HepG2 (cell line): ENCODE data around the gene TASP1. TPM values are rescaled to one million over a fixed set of nuclear protein-coding genes. Genes with fewer than 3 reads are reported as not detected.
"Not testable (repeated sequence)": the region's sequence is repeated elsewhere in the genome, so short reads cannot be mapped to it uniquely, and the experiment has no call there.

Source experiments
- ATAC-seq: fragments of 200-7000 bp; cut with Tn5 transposase; 3 replicates; pipeline ENCODE4 v1.9.1; 2020; ENCODE audit warnings: mild to moderate bottlenecking, moderate library complexity
- BruUV-seq: library from RNA; stranded (reverse); fragments of 400-500 nt; replicated peaks from 2 replicates; lab custom pipeline; 2021; lab: Mats Ljungman, UMichigan
- CTCF ChIA-PET: fragments of 300-600 bp; formaldehyde crosslinking; extraction: SDS; loops from one replicate; lab custom pipeline; 2021; ENCODE audit warnings: low total read pairs, inconsistent platforms, low intra/inter-chr PET ratio; lab: Yijun Ruan, JAX
- POLR2A ChIA-PET: fragments of 350-600 bp; sonication (Branson Sonifier 250); formaldehyde crosslinking; loops from one replicate; lab custom pipeline; 2020; ENCODE audit warnings: antibody characterized with exemption, inconsistent platforms; lab: Yijun Ruan, JAX
- DNase-seq: peaks from one replicate; pipeline ENCODE4 v3.0.0-alpha.2; 2015; ENCODE audit warnings: low spot score
- FAIRE-seq: peaks from 3 replicates; lab custom pipeline; 2011; peaks lifted over from hg19 to GRCh38; lab: Jason Lieb, UNC
- H2AFZ ChIP-seq: one replicate; pipeline ENCODE4 v1.6.1; 2011; ENCODE audit warnings: low read length, inconsistent platforms
- H3K27ac ChIP-seq: fragments of 300-600 bp; 3 replicates; pipeline ENCODE4 v1.8.0; 2011; ENCODE audit warnings: mixed run types, mild to moderate bottlenecking, mixed read lengths, low read length, inconsistent platforms; ENCODE audit not compliant: insufficient read depth; ENCODE audit errors: extremely low read length
- H3K27me3 ChIP-seq, 2 experiments: fragments of 200-600 bp in 1 of 2; 2 replicates in 1 of 2; 3 replicates in 1 of 2; pipeline versions ENCODE4 v1.6.0 to v1.8.0; 2011; ENCODE audit warnings: low read length in 2 of 2, mild to moderate bottlenecking in 2 of 2, moderate library complexity in 2 of 2, inconsistent platforms in 1 of 2; ENCODE audit not compliant: insufficient read depth in 2 of 2, control insufficient read depth in 1 of 2
- H3K36me3 ChIP-seq, 2 experiments: fragments of 200-600 bp in 1 of 2; replicated peaks in 1 of 2; 2 replicates in 1 of 2; 3 replicates in 1 of 2; pipeline versions ENCODE4 v1.5.1 to v1.8.0; 2011; ENCODE audit warnings: low read length in 2 of 2, inconsistent platforms in 1 of 2; ENCODE audit not compliant: insufficient read depth in 2 of 2, control insufficient read depth in 1 of 2
- H3K4me1 ChIP-seq: 2 replicates; pipeline ENCODE4 v1.5.1; 2012; ENCODE audit warnings: low read length, inconsistent platforms; ENCODE audit not compliant: insufficient read depth
- H3K4me2 ChIP-seq: 2 replicates; pipeline ENCODE4 v1.6.0; 2011; ENCODE audit warnings: low read depth, low read length, inconsistent platforms
- H3K4me3 ChIP-seq, 3 experiments: fragments of 200-600 bp in 1 of 3; sonication (generic), shearing (Covaris generic) in 1 of 3; replicated peaks in 1 of 3; 2 replicates each; pipeline ENCODE4 v1.5.1; 2011 to 2016; ENCODE audit warnings: low read length in 3 of 3, inconsistent platforms in 2 of 3, low read depth in 2 of 3, mild to moderate bottlenecking in 2 of 3, control low read depth in 1 of 3, mixed read lengths in 1 of 3; ENCODE audit not compliant: insufficient read depth in 1 of 3
- H3K79me2 ChIP-seq: one replicate; pipeline ENCODE4 v1.6.1; 2011; ENCODE audit warnings: low read length, inconsistent platforms; ENCODE audit not compliant: insufficient read depth
- H3K9ac ChIP-seq: 2 replicates; pipeline ENCODE4 v1.6.0; 2011; ENCODE audit warnings: mild to moderate bottlenecking, low read depth, low read length, inconsistent platforms; ENCODE audit not compliant: insufficient read depth
- H3K9me3 ChIP-seq: 2 replicates; pipeline ENCODE4 v1.5.1; 2012; ENCODE audit warnings: mild to moderate bottlenecking, low read length
- H4K20me1 ChIP-seq: 2 replicates; pipeline ENCODE4 v1.6.0; 2011; ENCODE audit warnings: inconsistent platforms, mild to moderate bottlenecking, low read length, moderate library complexity; ENCODE audit not compliant: insufficient read depth
- ISX ChIP-seq: sonication (generic); formaldehyde crosslinking; conservative IDR thresholded peaks from 2 replicates; pipeline ENCODE4 v1.5.0; 2020; ENCODE audit warnings: missing genetic modification reagents
- KDM3A ChIP-seq: IDR thresholded peaks from 2 replicates; pipeline ENCODE4 v1.6.1; 2018; ENCODE audit warnings: low read depth, missing compliant biosample characterization
- MATR3 ChIP-seq: sonication (generic); formaldehyde crosslinking; IDR thresholded peaks from 2 replicates; pipeline ENCODE4 v1.4.0; 2020; ENCODE audit warnings: missing genetic modification reagents
- NR2F2 ChIP-seq: IDR thresholded peaks from 2 replicates; pipeline ENCODE4 v1.6.1; 2012; ENCODE audit warnings: low read depth, inconsistent platforms, borderline replicate concordance
- SOX6 ChIP-seq, 2 experiments: fragments of 450-650 bp in 1 of 2; sonication (generic) in 1 of 2; formaldehyde crosslinking in 1 of 2; IDR thresholded peaks; 2 replicates each; pipeline versions ENCODE4 v1.4.0 to v1.6.1; 2017 to 2020; ENCODE audit warnings: antibody characterized with exemption in 1 of 2, mild to moderate bottlenecking in 1 of 2, missing genetic modification reagents in 1 of 2
- TAF15 ChIP-seq: fragments of 200-400 bp; formaldehyde crosslinking; IDR thresholded peaks from one replicate; pipeline ENCODE4 v1.6.1; 2018; ENCODE audit warnings: mild to moderate bottlenecking, low read depth, low read length; ENCODE audit not compliant: poor library complexity, severe bottlenecking
- WIZ ChIP-seq: sonication (generic); formaldehyde crosslinking; IDR thresholded peaks from 2 replicates; pipeline ENCODE4 v1.5.1; 2020; ENCODE audit warnings: mild to moderate bottlenecking, missing genetic modification reagents
- ZFAT ChIP-seq: sonication (generic); formaldehyde crosslinking; conservative IDR thresholded peaks from 2 replicates; pipeline ENCODE4 v1.8.1; 2023; ENCODE audit warnings: missing genetic modification reagents, inconsistent platforms
- ZFP36L2 ChIP-seq: sonication (generic); formaldehyde crosslinking; IDR thresholded peaks from 2 replicates; pipeline ENCODE4 v1.4.0; 2020; ENCODE audit warnings: missing genetic modification reagents
- ZNF253 ChIP-seq: sonication (generic); formaldehyde crosslinking; IDR thresholded peaks from 2 replicates; pipeline ENCODE4 v1.8.0; 2022; ENCODE audit warnings: mild to moderate bottlenecking, missing genetic modification reagents, borderline replicate concordance
- ZNF331 ChIP-seq: sonication (generic); formaldehyde crosslinking; IDR thresholded peaks from 2 replicates; pipeline ENCODE4 v1.4.0; 2020; ENCODE audit warnings: missing genetic modification reagents
- ZNF891 ChIP-seq: sonication (generic); formaldehyde crosslinking; IDR thresholded peaks from 2 replicates; pipeline ENCODE4 v1.5.0; 2020; ENCODE audit warnings: mild to moderate bottlenecking, missing genetic modification reagents
- WGBS: methylation state at CpG from one replicate; pipeline ENCODE4 v1.1.6; 2017; ENCODE audit warnings: low lambda C conversion rate; 5-methylcytosine and 5-hydroxymethylcytosine counted together
- in situ Hi-C: cut with HindIII; loops from 2 replicates; pipeline ENCODE4 v1.10.0; 2017; ENCODE audit warnings: low pct_unique_long_range_greater_than_20kb; ENCODE audit not compliant: extremely low pct_ligation_motif_present
- intact Hi-C: fragments of 100-400 bp; cut with micrococcal nuclease; formaldehyde crosslinking; loops from one replicate; pipeline ENCODE4 v1.10.0; 2022; ENCODE audit not compliant: unreplicated experiment
- polyA plus RNA-seq, 8 experiments: library from polyadenylated mRNA; depleted of rRNA in 3 of 8; stranded (reverse) in 7 of 8; unstranded in 1 of 8; fragments of >200 nt; fragmentation: Illumina TruSeq in 4 of 8; extraction: Trizol in 4 of 8; gene quantifications; 2 replicates each; pipeline versions ENCODE4 v1.2.1 to v1.2.3, GENCODE V29; 2011 to 2016; ENCODE audit warnings: low read depth in 4 of 8, missing spikeins in 1 of 8, mixed read lengths in 1 of 8; ENCODE audit not compliant: insufficient read depth in 1 of 8
- total RNA-seq, 5 experiments: library from RNA; depleted of rRNA; stranded (reverse); fragments of >200 nt; fragmentation: Illumina TruSeq; extraction: Trizol; gene quantifications; 2 replicates each; pipeline ENCODE4 v1.2.3, GENCODE V29; 2016; ENCODE audit warnings: low read depth in 1 of 5
- TF ChIP-seq, protein P1 (sequence below): fragments of 450-650 bp; IDR thresholded peaks from 2 replicates; pipeline ENCODE4 v1.6.1; 2017; ENCODE audit warnings: mild to moderate bottlenecking
- TF ChIP-seq, protein P2 (sequence below): sonication (generic); IDR thresholded peaks from 2 replicates; pipeline ENCODE4 v1.6.1; 2016; ENCODE audit warnings: low read depth, borderline replicate concordance

Gene TASP1
- total and polyA plus RNA-seq, 2 of the 13 experiments (the other 11 are each of a cell fraction or from before 2014, with no cell fraction given): 10.0 to 25.2 TPM

DNA sequence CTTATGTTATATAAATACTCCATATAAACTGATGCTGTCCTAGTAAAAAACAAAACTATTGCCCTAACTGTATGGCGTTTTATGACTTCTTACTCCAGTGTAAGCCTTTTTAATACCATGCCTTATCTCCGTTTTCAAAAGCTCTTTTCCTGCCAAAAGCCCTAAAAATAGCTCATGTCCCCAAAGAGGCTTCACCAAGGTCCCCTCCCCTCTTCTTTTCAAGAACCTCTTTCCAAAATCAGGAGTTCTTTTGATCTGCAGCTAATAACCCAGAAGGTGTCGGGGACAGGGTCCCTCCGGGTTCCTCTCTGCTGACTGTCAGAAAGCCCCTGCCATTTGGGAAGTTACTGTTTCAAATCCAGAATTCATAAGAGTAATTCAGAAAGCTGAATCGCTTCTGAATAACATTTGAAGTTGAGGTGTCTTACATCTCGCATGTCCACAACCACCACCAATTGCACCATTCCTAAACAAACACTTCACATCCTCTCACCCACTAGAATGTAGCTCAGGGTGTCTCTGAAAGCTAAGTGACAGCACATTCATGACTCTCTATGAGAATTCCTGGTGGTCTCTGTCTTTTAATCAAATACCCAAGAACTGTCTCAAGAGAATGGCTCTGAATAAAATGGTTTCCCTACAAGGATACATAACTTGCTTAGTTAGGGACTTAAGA lies 13.3 kb downstream of the TASP1 start:
- no peak overlapping the region for H3K9ac ChIP-seq
- ChIA-PET POLR2A (no interaction called here), CTCF (no interaction called here)
- no peak overlapping the region for H3K4me3 ChIP-seq
- H2AFZ ChIP-seq: no peak overlapping the region
- no peaks in the 10 kb centered on the region for H4K20me1 ChIP-seq
- H3K79me2 ChIP-seq: no peaks in the 10 kb centered on the region
- no TSS peak for BruUV-seq
- DNase-seq (no peak), FAIRE-seq (no peak), ATAC-seq (no peak)
- no peaks in the 10 kb centered on the region for H3K4me1 ChIP-seq
- H3K4me2 ChIP-seq: no peak overlapping the region
- no peaks in the 10 kb centered on the region for H3K27me3 ChIP-seq
- intact Hi-C loops: no loop called here
- H3K9me3 ChIP-seq: no peaks in the 10 kb centered on the region
- 96% methylated on average over 6 of the region's 6 CpGs for WGBS
- in situ Hi-C loops: no loop called here
- TF ChIP-seq ZNF891 (CRISPR knock-in tag) (no peak), NR2F2 (no peak), ISX (CRISPR knock-in tag) (no peak), ZNF331 (CRISPR knock-in tag) (no peak), KDM3A (CRISPR knock-in tag) (no peak), SOX6 (IDR thresholded peaks at IDR 0.05) (no peak), SOX6 (CRISPR knock-in tag; IDR thresholded peaks at IDR 0.05) (no peak), ZFAT (CRISPR knock-in tag) (no peak), WIZ (CRISPR knock-in tag) (no peak), TAF15 (no peak), MATR3 (CRISPR knock-in tag) (no peak), ZFP36L2 (CRISPR knock-in tag) (no peak), ZNF253 (CRISPR knock-in tag) (no peak)
- TF ChIP-seq, protein P1, sequence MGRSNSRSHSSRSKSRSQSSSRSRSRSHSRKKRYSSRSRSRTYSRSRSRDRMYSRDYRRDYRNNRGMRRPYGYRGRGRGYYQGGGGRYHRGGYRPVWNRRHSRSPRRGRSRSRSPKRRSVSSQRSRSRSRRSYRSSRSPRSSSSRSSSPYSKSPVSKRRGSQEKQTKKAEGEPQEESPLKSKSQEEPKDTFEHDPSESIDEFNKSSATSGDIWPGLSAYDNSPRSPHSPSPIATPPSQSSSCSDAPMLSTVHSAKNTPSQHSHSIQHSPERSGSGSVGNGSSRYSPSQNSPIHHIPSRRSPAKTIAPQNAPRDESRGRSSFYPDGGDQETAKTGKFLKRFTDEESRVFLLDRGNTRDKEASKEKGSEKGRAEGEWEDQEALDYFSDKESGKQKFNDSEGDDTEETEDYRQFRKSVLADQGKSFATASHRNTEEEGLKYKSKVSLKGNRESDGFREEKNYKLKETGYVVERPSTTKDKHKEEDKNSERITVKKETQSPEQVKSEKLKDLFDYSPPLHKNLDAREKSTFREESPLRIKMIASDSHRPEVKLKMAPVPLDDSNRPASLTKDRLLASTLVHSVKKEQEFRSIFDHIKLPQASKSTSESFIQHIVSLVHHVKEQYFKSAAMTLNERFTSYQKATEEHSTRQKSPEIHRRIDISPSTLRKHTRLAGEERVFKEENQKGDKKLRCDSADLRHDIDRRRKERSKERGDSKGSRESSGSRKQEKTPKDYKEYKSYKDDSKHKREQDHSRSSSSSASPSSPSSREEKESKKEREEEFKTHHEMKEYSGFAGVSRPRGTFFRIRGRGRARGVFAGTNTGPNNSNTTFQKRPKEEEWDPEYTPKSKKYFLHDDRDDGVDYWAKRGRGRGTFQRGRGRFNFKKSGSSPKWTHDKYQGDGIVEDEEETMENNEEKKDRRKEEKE: no peak
- TF ChIP-seq, protein P2, sequence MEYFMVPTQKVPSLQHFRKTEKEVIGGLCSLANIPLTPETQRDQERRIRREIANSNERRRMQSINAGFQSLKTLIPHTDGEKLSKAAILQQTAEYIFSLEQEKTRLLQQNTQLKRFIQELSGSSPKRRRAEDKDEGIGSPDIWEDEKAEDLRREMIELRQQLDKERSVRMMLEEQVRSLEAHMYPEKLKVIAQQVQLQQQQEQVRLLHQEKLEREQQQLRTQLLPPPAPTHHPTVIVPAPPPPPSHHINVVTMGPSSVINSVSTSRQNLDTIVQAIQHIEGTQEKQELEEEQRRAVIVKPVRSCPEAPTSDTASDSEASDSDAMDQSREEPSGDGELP: no peak
- H3K27ac ChIP-seq: no peak overlapping the region
- peaks cover 12 to 46% of the 10 kb centered on the region in 2 experiments for H3K36me3 ChIP-seq

DNA sequence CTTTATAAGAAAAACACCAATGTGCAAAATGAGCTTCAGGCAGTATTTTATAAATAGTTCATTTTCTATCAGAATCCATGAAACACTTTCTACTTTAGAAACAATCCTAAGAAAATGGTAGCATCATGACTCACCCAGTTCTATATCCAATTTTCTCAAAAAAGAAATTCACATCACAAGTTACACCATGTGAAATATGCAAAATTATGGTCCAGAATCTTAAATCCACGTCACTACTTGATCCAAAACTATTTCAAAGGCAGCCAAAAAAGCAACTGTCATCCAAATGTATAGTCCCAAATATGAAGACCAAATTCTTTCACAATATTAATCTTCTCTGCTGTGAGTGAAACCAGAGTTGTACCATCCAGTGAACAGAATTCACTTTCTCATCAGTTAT lies 19.3 kb downstream of the TASP1 start:
- H3K27ac ChIP-seq, H3K9me3 ChIP-seq, in situ Hi-C loops, H3K4me3 ChIP-seq, FAIRE-seq, H3K27me3 ChIP-seq, BruUV-seq, intact Hi-C loops, H3K79me2 ChIP-seq, H3K4me1 ChIP-seq, H4K20me1 ChIP-seq, ATAC-seq, H3K4me2 ChIP-seq, H2AFZ ChIP-seq, H3K9ac ChIP-seq, DNase-seq, CTCF ChIA-PET, POLR2A ChIA-PET: not testable (repeated sequence)
- 97% methylated on average over 1 of the region's 1 CpG for WGBS
- peaks cover 2 to 28% of the 10 kb centered on the region in 2 experiments; a peak in 3 of 5 replicates for H3K36me3 ChIP-seq
